HepG2 (cell line): ENCODE results near the gene E2F3. TPM values are rescaled to one million over a fixed set of nuclear protein-coding genes. Genes with fewer than 3 reads are reported as not detected.

Experiments used
- ATAC-seq: fragments of 200-7000 bp; cut with Tn5 transposase; 3 replicates; pipeline ENCODE4 v1.9.1; 2020; ENCODE audit warnings: mild to moderate bottlenecking, moderate library complexity
- BruUV-seq: library from RNA; stranded (reverse); fragments of 400-500 nt; replicated peaks from 2 replicates; lab custom pipeline; 2021; lab: Mats Ljungman, UMichigan
- CTCF ChIA-PET: fragments of 300-600 bp; formaldehyde crosslinking; extraction: SDS; loops from one replicate; lab custom pipeline; 2021; ENCODE audit warnings: low total read pairs, inconsistent platforms, low intra/inter-chr PET ratio; lab: Yijun Ruan, JAX
- POLR2A ChIA-PET: fragments of 350-600 bp; sonication (Branson Sonifier 250); formaldehyde crosslinking; loops from one replicate; lab custom pipeline; 2020; ENCODE audit warnings: antibody characterized with exemption, inconsistent platforms; lab: Yijun Ruan, JAX
- DNase-seq: peaks from one replicate; pipeline ENCODE4 v3.0.0-alpha.2; 2015; ENCODE audit warnings: low spot score
- FAIRE-seq: peaks from 3 replicates; lab custom pipeline; 2011; peaks lifted over from hg19 to GRCh38; lab: Jason Lieb, UNC
- H2AFZ ChIP-seq: one replicate; pipeline ENCODE4 v1.6.1; 2011; ENCODE audit warnings: low read length, inconsistent platforms
- H3K27ac ChIP-seq: fragments of 300-600 bp; 3 replicates; pipeline ENCODE4 v1.8.0; 2011; ENCODE audit warnings: mixed run types, mild to moderate bottlenecking, mixed read lengths, low read length, inconsistent platforms; ENCODE audit not compliant: insufficient read depth; ENCODE audit errors: extremely low read length
- H3K27me3 ChIP-seq, 2 experiments: fragments of 200-600 bp in 1 of 2; 2 replicates in 1 of 2; 3 replicates in 1 of 2; pipeline versions ENCODE4 v1.6.0 to v1.8.0; 2011; ENCODE audit warnings: low read length in 2 of 2, mild to moderate bottlenecking in 2 of 2, moderate library complexity in 2 of 2, inconsistent platforms in 1 of 2; ENCODE audit not compliant: insufficient read depth in 2 of 2, control insufficient read depth in 1 of 2
- H3K36me3 ChIP-seq, 2 experiments: fragments of 200-600 bp in 1 of 2; replicated peaks in 1 of 2; 2 replicates in 1 of 2; 3 replicates in 1 of 2; pipeline versions ENCODE4 v1.5.1 to v1.8.0; 2011; ENCODE audit warnings: low read length in 2 of 2, inconsistent platforms in 1 of 2; ENCODE audit not compliant: insufficient read depth in 2 of 2, control insufficient read depth in 1 of 2
- H3K4me1 ChIP-seq: 2 replicates; pipeline ENCODE4 v1.5.1; 2012; ENCODE audit warnings: low read length, inconsistent platforms; ENCODE audit not compliant: insufficient read depth
- H3K4me2 ChIP-seq: 2 replicates; pipeline ENCODE4 v1.6.0; 2011; ENCODE audit warnings: low read depth, low read length, inconsistent platforms
- H3K4me3 ChIP-seq, 3 experiments: fragments of 200-600 bp in 1 of 3; sonication (generic), shearing (Covaris generic) in 1 of 3; replicated peaks in 1 of 3; 2 replicates each; pipeline ENCODE4 v1.5.1; 2011 to 2016; ENCODE audit warnings: low read length in 3 of 3, inconsistent platforms in 2 of 3, low read depth in 2 of 3, mild to moderate bottlenecking in 2 of 3, control low read depth in 1 of 3, mixed read lengths in 1 of 3; ENCODE audit not compliant: insufficient read depth in 1 of 3
- H3K79me2 ChIP-seq: one replicate; pipeline ENCODE4 v1.6.1; 2011; ENCODE audit warnings: low read length, inconsistent platforms; ENCODE audit not compliant: insufficient read depth
- H3K9ac ChIP-seq: 2 replicates; pipeline ENCODE4 v1.6.0; 2011; ENCODE audit warnings: mild to moderate bottlenecking, low read depth, low read length, inconsistent platforms; ENCODE audit not compliant: insufficient read depth
- H3K9me3 ChIP-seq: 2 replicates; pipeline ENCODE4 v1.5.1; 2012; ENCODE audit warnings: mild to moderate bottlenecking, low read length
- H4K20me1 ChIP-seq: 2 replicates; pipeline ENCODE4 v1.6.0; 2011; ENCODE audit warnings: inconsistent platforms, mild to moderate bottlenecking, low read length, moderate library complexity; ENCODE audit not compliant: insufficient read depth
- ARID4A ChIP-seq: sonication (generic); formaldehyde crosslinking; IDR thresholded peaks from 2 replicates; pipeline ENCODE4 v1.5.0; 2020; ENCODE audit warnings: mild to moderate bottlenecking, missing genetic modification reagents, borderline replicate concordance
- FOXP1 ChIP-seq, 2 experiments: fragments of 450-650 bp in 1 of 2; IDR thresholded peaks; 2 replicates each; pipeline ENCODE4 v1.6.1; 2017 to 2018; ENCODE audit warnings: antibody characterized with exemption in 1 of 2
- ZNF510 ChIP-seq: sonication (generic); formaldehyde crosslinking; IDR thresholded peaks from 2 replicates; pipeline ENCODE4 v1.4.0; 2020; ENCODE audit warnings: low read depth, mild to moderate bottlenecking, missing genetic modification reagents
- WGBS: methylation state at CpG from one replicate; pipeline ENCODE4 v1.1.6; 2017; ENCODE audit warnings: low lambda C conversion rate; 5-methylcytosine and 5-hydroxymethylcytosine counted together
- in situ Hi-C: cut with HindIII; loops from 2 replicates; pipeline ENCODE4 v1.10.0; 2017; ENCODE audit warnings: low pct_unique_long_range_greater_than_20kb; ENCODE audit not compliant: extremely low pct_ligation_motif_present
- intact Hi-C: fragments of 100-400 bp; cut with micrococcal nuclease; formaldehyde crosslinking; loops from one replicate; pipeline ENCODE4 v1.10.0; 2022; ENCODE audit not compliant: unreplicated experiment
- polyA plus RNA-seq, 8 experiments: library from polyadenylated mRNA; depleted of rRNA in 3 of 8; stranded (reverse) in 7 of 8; unstranded in 1 of 8; fragments of >200 nt; fragmentation: Illumina TruSeq in 4 of 8; extraction: Trizol in 4 of 8; gene quantifications; 2 replicates each; pipeline versions ENCODE4 v1.2.1 to v1.2.3, GENCODE V29; 2011 to 2016; ENCODE audit warnings: low read depth in 4 of 8, missing spikeins in 1 of 8, mixed read lengths in 1 of 8; ENCODE audit not compliant: insufficient read depth in 1 of 8
- total RNA-seq, 5 experiments: library from RNA; depleted of rRNA; stranded (reverse); fragments of >200 nt; fragmentation: Illumina TruSeq; extraction: Trizol; gene quantifications; 2 replicates each; pipeline ENCODE4 v1.2.3, GENCODE V29; 2016; ENCODE audit warnings: low read depth in 1 of 5

The E2F3 gene
- total and polyA plus RNA-seq, 2 of the 13 experiments (the other 11 are each of a cell fraction or from before 2014, with no cell fraction given): 8.5 to 12.7 TPM

- Histone ChIP-seq H2AFZ (no peak overlapping the region), H3K36me3 (no peaks in the 10 kb centered on the region), H3K9ac (no peak overlapping the region), H4K20me1 (no peaks in the 10 kb centered on the region), H3K9me3 (no peaks in the 10 kb centered on the region), H3K4me1 (peaks cover 9% of the 10 kb centered on the region; the same call in 1 of the 2 replicates), H3K27me3 (peaks cover 2 to 13% of the 10 kb centered on the region in 2 experiments; a peak in 2 of 5 replicates), H3K4me2 (no peak overlapping the region), H3K27ac (no peak overlapping the region), H3K79me2 (peaks cover 8% of the 10 kb centered on the region), H3K4me3 (no peak overlapping the region)
- POLR2A ChIA-PET: no interaction called here
- TF ChIP-seq ZNF510 (CRISPR knock-in tag) (0 out of 2 replicates have a peak, but pooled peaks have one; percentile 14), FOXP1 (IDR thresholded peaks at IDR 0.05) (no peak), FOXP1 (CRISPR knock-in tag; IDR thresholded peaks at IDR 0.05) (no peak), ARID4A (CRISPR knock-in tag) (no peak)
- no TSS peak for BruUV-seq
- ATAC-seq: no peak
- no peak for FAIRE-seq
- 85% methylated on average over 2 of the region's 2 CpGs for WGBS
- intact Hi-C loops: no loop called here
- in situ Hi-C loops: no loop called here
- no peak for DNase-seq
- CTCF ChIA-PET: interaction anchor here (1.7 kb wide), 1 partner anchor 128 kb away, joined by 10 read pairs; no protein-coding TSS in a partner anchor
These were observed 2.2 kb upstream of the E2F3 start for GRCh38 chr6:20399518-20399917.
